GM19351 (cell line): ENCODE measurements around the gene FYN.

Source experiments
- ATAC-seq: cut with Tn5 transposase; IDR thresholded peaks from one replicate; pipeline ENCODE4 v1.9.1; 2021; ENCODE audit warnings: mild to moderate bottlenecking, moderate library complexity; ENCODE audit not compliant: unreplicated experiment

FYN gene

DNA sequence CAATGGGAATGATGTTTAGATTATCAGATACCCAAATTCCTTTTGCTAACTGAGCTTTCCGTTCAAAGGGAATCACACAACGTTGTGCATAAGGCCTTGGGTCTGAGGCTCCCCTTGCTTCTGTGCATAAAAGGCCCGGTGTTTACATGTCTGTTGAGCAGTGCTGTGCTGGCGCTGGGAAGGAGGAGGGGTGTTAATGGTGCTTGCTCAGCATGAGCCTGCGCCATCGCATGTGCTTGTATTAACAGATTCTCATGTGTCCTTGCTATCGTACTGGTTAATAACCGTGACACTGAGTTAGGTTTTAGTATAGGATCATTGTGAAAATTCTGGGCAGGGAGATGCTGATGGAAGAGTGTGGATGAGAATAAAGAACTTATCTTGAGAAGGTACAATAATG is 205.3 kb downstream of the FYN start:
- ATAC-seq: no peak

- no peak for ATAC-seq
Measured at GRCh38 chr6:111666847-111667246, 206.4 kb downstream of the FYN start.

DNA sequence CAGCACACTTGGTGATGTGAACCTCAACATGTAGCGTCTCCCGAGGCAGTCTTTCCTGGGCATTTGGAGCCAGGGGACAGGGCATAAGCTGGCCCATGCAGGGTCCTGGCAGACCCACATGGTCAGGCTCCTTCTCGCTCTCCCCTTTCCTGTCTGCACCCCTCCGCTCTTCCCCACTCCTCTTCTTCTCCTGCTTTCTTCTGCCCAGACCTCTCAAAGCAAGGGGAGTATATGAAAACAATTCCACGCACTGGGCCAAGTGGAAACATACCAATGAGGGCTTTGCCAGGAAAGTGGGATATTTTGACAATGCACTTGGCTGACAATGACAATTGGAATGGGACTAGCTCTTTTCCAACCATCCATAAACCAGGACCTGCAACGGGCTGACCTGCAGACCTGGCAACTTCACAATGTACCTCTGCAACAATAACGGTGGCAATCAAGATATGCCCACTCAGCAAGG is 208.7 kb downstream of the FYN start:
- no peak for ATAC-seq

- ATAC-seq: no peak
Measured at GRCh38 chr6:111663692-111664564, 209.3 kb downstream of the FYN start.

GRCh38 chr6:111662794-111663593 is 210.3 kb downstream of the FYN start:
- ATAC-seq: no peak

DNA sequence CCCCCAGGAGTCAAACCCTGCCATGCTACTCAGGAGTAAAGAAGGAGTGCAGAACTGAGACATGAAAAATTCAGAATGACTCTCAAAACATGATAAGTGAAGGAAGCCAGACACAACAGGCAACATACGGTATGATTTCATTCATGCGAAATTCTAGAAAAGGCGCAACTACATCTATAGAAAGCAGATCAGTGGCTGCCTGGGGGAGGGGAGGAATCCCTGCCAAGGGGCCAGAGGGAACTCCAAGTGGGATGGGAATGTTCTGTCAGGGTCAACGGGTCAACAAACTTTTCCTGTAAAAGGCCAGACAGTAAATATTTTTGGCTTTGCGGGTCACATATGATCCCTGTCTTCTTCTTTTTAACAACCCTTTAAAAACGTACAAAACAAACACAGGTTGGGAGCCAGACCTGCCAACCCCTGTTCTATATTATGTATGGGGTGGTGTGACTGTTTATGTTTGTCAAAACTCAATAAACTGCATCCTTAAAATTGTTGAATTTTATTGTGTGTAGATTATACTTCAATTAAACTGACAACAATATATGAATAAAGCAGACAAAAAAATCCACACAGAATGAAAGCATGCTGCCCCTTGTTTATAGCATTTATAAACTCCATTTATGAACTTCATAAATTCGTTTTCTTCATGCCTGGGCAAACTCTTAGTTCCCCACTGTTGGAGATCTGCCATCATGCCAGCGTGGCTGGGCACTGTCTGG is 211.0 kb downstream of the FYN start:
- no peak for ATAC-seq

- ATAC-seq: no peak
Measured at GRCh38 chr6:111661541-111662061, 211.7 kb downstream of the FYN start.

DNA sequence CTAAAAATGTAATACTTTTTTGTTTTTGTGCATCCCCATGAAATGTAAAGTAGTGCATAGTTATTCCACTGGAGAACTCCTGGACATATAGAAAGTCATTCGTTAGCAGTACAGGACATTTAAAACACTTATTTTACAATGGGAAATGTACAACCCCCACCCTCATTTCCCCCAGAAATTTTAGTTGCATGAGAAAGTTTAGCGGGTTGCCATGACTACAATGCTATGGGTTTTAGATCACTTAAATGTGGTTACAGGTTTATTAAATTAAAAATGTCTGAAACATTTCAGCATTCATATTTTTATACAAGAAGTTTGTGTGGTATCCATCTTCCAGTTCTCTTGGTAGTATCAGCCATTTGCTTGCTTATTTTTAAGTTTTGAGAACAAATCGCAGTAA is 212.7 kb downstream of the FYN start:
- ATAC-seq: no peak

GRCh38 chr6:111658462-111659154 is 214.6 kb downstream of the FYN start:
- ATAC-seq: no peak

GRCh38 chr6:111657146-111657545 is 216.1 kb downstream of the FYN start:
- no peak for ATAC-seq

DNA sequence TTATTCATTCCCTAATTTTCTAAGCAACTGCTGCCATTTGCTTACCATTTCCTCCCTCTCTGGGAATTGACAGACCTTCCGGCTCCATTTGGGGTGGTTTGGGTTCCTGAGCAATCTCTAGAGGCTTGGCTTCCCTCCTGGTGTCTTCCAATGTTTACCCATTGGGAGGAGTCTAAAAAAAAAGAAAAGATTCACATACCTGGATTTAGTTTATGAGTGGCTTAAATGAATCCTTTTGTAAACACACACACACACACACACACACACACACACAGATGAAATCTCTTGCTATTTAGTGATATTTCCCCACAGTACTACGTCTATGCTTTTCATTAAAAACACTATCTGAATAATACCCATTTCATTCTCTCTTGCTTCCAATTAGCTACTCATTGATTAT is 219.3 kb downstream of the FYN start:
- no peak for ATAC-seq

DNA sequence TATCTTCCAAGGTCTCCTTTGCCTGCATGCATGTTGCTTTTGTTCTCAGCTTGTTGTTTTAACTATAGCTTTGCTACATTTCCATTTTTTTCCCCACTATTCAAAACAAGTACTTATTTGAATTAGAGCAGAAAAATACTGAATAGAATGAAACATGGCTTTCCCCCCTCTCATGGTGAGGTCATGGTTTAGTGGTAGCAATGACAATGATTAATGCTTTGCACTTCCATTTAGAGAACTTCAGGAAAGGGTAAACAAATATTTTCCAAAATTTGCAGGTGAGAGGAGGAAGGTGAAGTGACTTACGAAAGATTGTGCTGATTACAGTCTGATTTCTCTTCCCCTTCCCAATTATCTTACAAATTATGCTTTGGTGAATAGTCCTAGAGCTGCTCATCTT is 219.8 kb downstream of the FYN start:
- ATAC-seq: no peak

GRCh38 chr6:111652156-111652555 is 221.1 kb downstream of the FYN start:
- ATAC-seq: no peak

GRCh38 chr6:111651185-111652034 is 221.8 kb downstream of the FYN start:
- no peak for ATAC-seq

DNA sequence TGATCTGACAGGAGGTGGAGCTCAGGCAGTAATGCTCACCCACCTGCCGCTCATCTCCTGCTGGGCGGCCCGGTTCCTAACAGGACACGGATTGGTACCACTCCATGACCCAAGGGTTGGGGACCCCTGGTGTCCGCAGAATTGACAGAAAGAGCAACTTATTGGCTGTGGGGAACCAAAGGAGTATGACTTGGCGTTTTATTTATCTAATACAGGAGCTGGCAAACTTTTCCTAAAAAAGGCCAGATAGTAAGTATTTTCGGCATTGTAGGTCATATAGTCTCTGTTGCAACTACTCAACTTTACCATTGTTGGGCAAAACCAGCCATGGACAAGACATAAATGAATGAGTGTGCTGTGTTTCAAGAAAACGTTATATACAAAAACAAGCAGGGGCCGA is 223.2 kb downstream of the FYN start:
- no peak for ATAC-seq

DNA sequence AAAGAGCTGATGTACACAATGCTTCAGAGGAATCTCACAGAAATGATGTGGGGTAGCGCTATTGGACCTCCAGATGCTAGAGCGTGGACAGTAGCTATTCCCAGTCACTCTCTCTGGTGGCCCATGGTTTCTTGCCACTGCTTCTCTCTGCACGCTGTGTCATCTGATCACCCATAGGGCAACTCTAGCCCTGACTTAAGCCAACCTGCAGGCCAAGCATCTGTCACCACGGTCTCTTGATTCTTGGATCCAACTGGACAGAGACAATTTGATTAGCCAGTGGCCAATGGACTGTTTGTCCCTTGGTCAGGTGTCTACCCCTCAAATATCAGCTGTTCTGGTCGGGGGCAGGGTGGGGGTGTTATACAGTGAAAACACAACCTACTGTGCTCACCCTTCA is 225.2 kb downstream of the FYN start:
- ATAC-seq: no peak

GRCh38 chr6:111646942-111647341 is 226.3 kb downstream of the FYN start:
- no peak for ATAC-seq

DNA sequence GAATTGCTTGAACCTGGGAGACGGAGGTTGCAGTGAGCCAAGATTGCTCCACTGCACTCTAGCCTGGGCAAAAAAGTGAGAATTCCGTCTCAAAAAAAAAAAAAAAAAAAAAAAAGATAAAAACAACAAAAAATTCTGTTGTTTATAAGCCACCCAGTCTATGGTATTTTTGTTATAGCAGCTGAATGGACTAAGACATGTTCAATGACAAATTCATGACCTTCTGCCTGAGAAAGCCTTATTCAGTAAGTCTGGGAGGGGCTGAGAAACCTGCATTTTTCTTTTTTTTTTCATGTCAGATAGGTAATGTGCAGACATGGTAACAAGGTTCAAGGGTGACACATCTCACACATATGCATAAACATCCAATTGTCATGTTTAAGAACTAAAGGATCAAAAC is 227.2 kb downstream of the FYN start:
- no peak for ATAC-seq

- ATAC-seq: no peak
Measured at GRCh38 chr6:111644893-111645430, 228.3 kb downstream of the FYN start.
